GM12878 (cell line): ENCODE data around the gene RNF220. TPM values are rescaled to one million over a fixed set of nuclear protein-coding genes. Genes with fewer than 3 reads are reported as not detected.

Experiments used
- ATAC-seq: fragments of 200-7000 bp; cut with Tn5 transposase; 3 replicates; pipeline ENCODE4 v1.9.1; 2020; ENCODE audit warnings: mild to moderate bottlenecking, moderate library complexity
- BruUV-seq: library from RNA; stranded (reverse); fragments of 400-500 nt; replicated peaks from 2 replicates; lab custom pipeline; 2021; lab: Mats Ljungman, UMichigan
- CTCF ChIA-PET: fragments of 300-600 bp; sonication (Branson Sonifier 250); formaldehyde crosslinking; extraction: SDS; loops from one replicate; lab custom pipeline; 2021; ENCODE audit warnings: inconsistent platforms; lab: Yijun Ruan, JAX
- POLR2A ChIA-PET: fragments of 350-600 bp; formaldehyde crosslinking; extraction: SDS; loops from one replicate; lab custom pipeline; 2021; ENCODE audit warnings: inconsistent platforms; lab: Charles Lee
- RAD21 ChIA-PET: fragments of 300-600 bp; sonication (Branson Sonifier 250); formaldehyde crosslinking; loops from one replicate; lab custom pipeline; 2023; ENCODE audit warnings: antibody characterized with exemption; ENCODE audit not compliant: unreplicated experiment; lab: Charles Lee
- SMC1A ChIA-PET: fragments of 300-600 bp; sonication (Branson Sonifier 250); formaldehyde crosslinking; loops from one replicate; lab custom pipeline; 2023; ENCODE audit not compliant: unreplicated experiment, uncharacterized antibody; lab: Charles Lee
- DNase-seq: peaks from one replicate; pipeline ENCODE4 v3.0.0-alpha.2; 2011; ENCODE audit warnings: low read depth, low spot score
- FAIRE-seq: peaks from 3 replicates; lab custom pipeline; 2011; peaks lifted over from hg19 to GRCh38; lab: Jason Lieb, UNC
- H2AFZ ChIP-seq: 2 replicates; pipeline ENCODE4 v1.6.0; 2011; ENCODE audit warnings: low read depth, low read length, control low read depth; ENCODE audit not compliant: control insufficient read depth
- H3K27ac ChIP-seq: 2 replicates; pipeline ENCODE4 v1.5.1; 2011; ENCODE audit warnings: control low read depth; ENCODE audit not compliant: control insufficient read depth, insufficient read depth
- H3K27me3 ChIP-seq, 2 experiments: replicated peaks in 1 of 2; 2 replicates each; pipeline versions ENCODE4 v1.6.0 to v1.6.1; 2011; ENCODE audit warnings: low read length in 1 of 2; ENCODE audit not compliant: control insufficient read depth in 2 of 2, insufficient read depth in 2 of 2
- H3K36me3 ChIP-seq, 2 experiments: 2 replicates each; pipeline ENCODE4 v1.5.1; 2011; ENCODE audit warnings: low read length in 1 of 2; ENCODE audit not compliant: control insufficient read depth in 2 of 2, insufficient read depth in 2 of 2
- H3K4me1 ChIP-seq: 2 replicates; pipeline ENCODE4 v1.6.1; 2011; ENCODE audit warnings: mild to moderate bottlenecking, low read length, moderate library complexity, mixed read lengths; ENCODE audit not compliant: control insufficient read depth, insufficient read depth
- H3K4me2 ChIP-seq: 2 replicates; pipeline ENCODE4 v1.6.0; 2011; ENCODE audit warnings: control low read depth; ENCODE audit not compliant: control insufficient read depth, insufficient read depth
- H3K4me3 ChIP-seq: fragments of 200-600 bp; sonication (generic); 2 replicates; pipeline ENCODE4 v1.5.1; 2016
- H3K79me2 ChIP-seq: 2 replicates; pipeline ENCODE4 v1.6.0; 2011; ENCODE audit warnings: low read length; ENCODE audit not compliant: control insufficient read depth, insufficient read depth
- H3K9ac ChIP-seq: 2 replicates; pipeline ENCODE4 v1.8.0; 2011; ENCODE audit warnings: low read length, control low read depth, mixed read lengths; ENCODE audit not compliant: control insufficient read depth, insufficient read depth
- H3K9me3 ChIP-seq: replicated peaks from 3 replicates; pipeline ENCODE4 v1.5.1; 2011; ENCODE audit warnings: mild to moderate bottlenecking, low read length; ENCODE audit not compliant: control insufficient read depth, insufficient read depth
- H4K20me1 ChIP-seq: 2 replicates; pipeline ENCODE4 v1.6.0; 2011; ENCODE audit not compliant: control insufficient read depth, insufficient read depth
- ASH2L ChIP-seq: fragments of 300-600, 200-600 bp; sonication (generic); IDR thresholded peaks from 2 replicates; pipeline ENCODE4 v1.6.1; 2017; ENCODE audit warnings: low read depth, mild to moderate bottlenecking, borderline replicate concordance
- ATF2 ChIP-seq: IDR thresholded peaks from 2 replicates; pipeline ENCODE4 v1.6.1; 2012; ENCODE audit warnings: low read length, inconsistent platforms
- CTCF ChIP-seq, 3 experiments: IDR thresholded peaks in 2 of 3; conservative IDR thresholded peaks in 1 of 3; 2 replicates each; pipeline ENCODE4 v1.5.1; 2011; ENCODE audit warnings: low read depth in 3 of 3, low read length in 3 of 3, mild to moderate bottlenecking in 3 of 3, control low read depth in 2 of 3, moderate library complexity in 2 of 3, inconsistent platforms in 1 of 3, mixed read lengths in 1 of 3; ENCODE audit not compliant: control insufficient read depth in 2 of 3, insufficient read depth in 1 of 3; ENCODE audit errors: extremely low read depth in 1 of 3
- CUX1 ChIP-seq: IDR thresholded peaks from 2 replicates; pipeline ENCODE4 v1.6.1; 2012; ENCODE audit warnings: improper control_type of control experiment, low read depth, low read length; ENCODE audit not compliant: insufficient replicate concordance
- EZH2 ChIP-seq: IDR thresholded peaks from 2 replicates; pipeline ENCODE4 v1.6.1; 2012; ENCODE audit warnings: low read depth, mild to moderate bottlenecking, control low read depth, inconsistent platforms, low read length, borderline replicate concordance; ENCODE audit not compliant: control insufficient read depth
- HSF1 ChIP-seq: fragments of 150-350 bp; IDR thresholded peaks from 2 replicates; pipeline ENCODE4 v1.6.1; 2014; ENCODE audit warnings: mild to moderate bottlenecking, low read depth, low read length
- KLF5 ChIP-seq: fragments of 450-650 bp; IDR thresholded peaks from 2 replicates; pipeline ENCODE4 v1.6.1; 2014; ENCODE audit warnings: mild to moderate bottlenecking; ENCODE audit not compliant: partially characterized antibody
- PML ChIP-seq: IDR thresholded peaks from 2 replicates; pipeline ENCODE4 v1.6.1; 2012; ENCODE audit warnings: low read length, inconsistent platforms
- RB1 ChIP-seq: fragments of 450-650 bp; formaldehyde crosslinking; IDR thresholded peaks from 2 replicates; pipeline ENCODE4 v1.6.1; 2017; ENCODE audit warnings: mild to moderate bottlenecking, borderline replicate concordance
- RELA ChIP-seq: fragments of 450-650 bp; IDR thresholded peaks from 2 replicates; pipeline ENCODE4 v1.8.0; 2014; ENCODE audit warnings: borderline replicate concordance; ENCODE audit not compliant: partially characterized antibody
- SMAD5 ChIP-seq: IDR thresholded peaks from 2 replicates; pipeline ENCODE4 v1.6.1; 2016; ENCODE audit warnings: antibody characterized with exemption, low read depth
- SRF ChIP-seq, 2 experiments: IDR thresholded peaks; 2 replicates each; pipeline ENCODE4 v1.6.1; 2011; ENCODE audit warnings: low read depth in 2 of 2, low read length in 2 of 2, mild to moderate bottlenecking in 1 of 2, moderate library complexity in 1 of 2
- WGBS: methylation state at CpG from one replicate; pipeline ENCODE4 v1.1.6; 2016; ENCODE audit warnings: low lambda C conversion rate; ENCODE audit not compliant: insufficient replicate concordance, insufficient coverage; ENCODE audit errors: missing lambda C conversion rate; 5-methylcytosine and 5-hydroxymethylcytosine counted together
- in situ Hi-C: fragments of 300-500 bp; cut with MboI; formaldehyde crosslinking; loops from 9 replicates; pipeline ENCODE4 v1.14.3; 2018; ENCODE audit warnings: mixed read lengths
- intact Hi-C: fragments of 100-400 bp; cut with micrococcal nuclease; formaldehyde crosslinking; loops from one replicate; pipeline ENCODE4 v1.14.2; 2022; ENCODE audit not compliant: unreplicated experiment
- polyA plus RNA-seq, 11 experiments: library from polyadenylated mRNA; depleted of rRNA in 4 of 11; unstranded in 6 of 11; stranded (reverse) in 5 of 11; fragments of >200 nt; fragmentation: Nextera tagmentation in 4 of 11; fragmentation: Illumina TruSeq in 1 of 11; extraction: Ambion mirVana in 4 of 11; extraction: Trizol in 1 of 11; gene quantifications; 1 replicate in 1 of 11; 2 replicates in 10 of 11; pipeline versions ENCODE4 v1.2.1 to v1.2.3, GENCODE V29; 2011 to 2016; ENCODE audit warnings: inconsistent platforms in 2 of 11, missing spikeins in 2 of 11, low read depth in 1 of 11
- total RNA-seq, 4 experiments: library from RNA; depleted of rRNA in 3 of 4; stranded (reverse); fragments of >200 nt in 3 of 4; fragmentation: Illumina TruSeq in 1 of 4; extraction: Trizol in 1 of 4; gene quantifications; 2 replicates each; pipeline versions ENCODE4 v1.2.1 to v1.2.3, GENCODE V29; 2013 to 2021

RNF220 gene
- total and polyA plus RNA-seq, 10 of the 15 experiments (the other 5 are each of a cell fraction or from before 2014, with no cell fraction given), result 4.6 to 84.1 (median 53.7) TPM

- no peaks in the 10 kb centered on the region for H3K79me2 ChIP-seq
- H3K9ac ChIP-seq, result no peak overlapping the region
- no peaks in the 10 kb centered on the region for H4K20me1 ChIP-seq
- in situ Hi-C loops, result no loop called here
- ChIA-PET RAD21 (no interaction called here), POLR2A (no interaction called here), CTCF (no interaction called here), SMC1A (no interaction called here)
- peaks cover under 1% of the 10 kb centered on the region; the same call in 1 of the 2 replicates for H3K4me1 ChIP-seq
- intact Hi-C loops, result no loop called here
- 0% methylated on average over 1 of the region's 1 CpG for WGBS
- H2AFZ ChIP-seq, result no peak overlapping the region
- FAIRE-seq (no peak), ATAC-seq (no peak), DNase-seq (no peak)
- H3K4me3 ChIP-seq, result no peak overlapping the region
- peaks cover 0 to 1% of the 10 kb centered on the region in 2 experiments; a peak in 1 of 4 replicates for H3K27me3 ChIP-seq
- BruUV-seq, result no TSS peak
- no peak overlapping the region for H3K4me2 ChIP-seq
- H3K27ac ChIP-seq, result no peak overlapping the region
- H3K36me3 ChIP-seq, result no peaks in the 10 kb centered on the region
- H3K9me3 ChIP-seq, result no peaks in the 10 kb centered on the region
- no peak for TF ChIP-seq CTCF (IDR thresholded peaks at IDR 0.05 in 2 of 3, conservative IDR thresholded peaks at IDR 0.05 in 1 of 3; ENCODE audit: control insufficient read depth in 2 of 3, extremely low read depth in 1 of 3, insufficient read depth in 1 of 3, low read depth in 3 of 3, low read length in 3 of 3)
- no peak for TF ChIP-seq ATF2
- no peak for TF ChIP-seq RB1
- TF ChIP-seq HSF1, result no peak
- TF ChIP-seq SRF (IDR thresholded peaks at IDR 0.05; ENCODE audit: low read depth in 2 of 2, low read length in 2 of 2), result no peak
- no peak for TF ChIP-seq CUX1
- no peak for TF ChIP-seq KLF5
- TF ChIP-seq RELA, result no peak
- TF ChIP-seq PML, result no peak
- TF ChIP-seq SMAD5, result no peak
- no peak for TF ChIP-seq EZH2
- no peak for TF ChIP-seq ASH2L
Measured at GRCh38 chr1:44367944-44368343, 37.1 kb upstream of the RNF220 start.
